NCI-H526 treated with DMSO at 0.1 percent for 48 hours (cell line): ENCODE results near the gene PACS1.

Experiments
- DNase-seq: peaks from one replicate; lab custom pipeline; 2025; lab: John Stamatoyannopoulos, UW

Gene PACS1

GRCh38 chr11:66290330-66290621 lies 220.2 kb downstream of the PACS1 start:
- no peak for DNase-seq

DNA sequence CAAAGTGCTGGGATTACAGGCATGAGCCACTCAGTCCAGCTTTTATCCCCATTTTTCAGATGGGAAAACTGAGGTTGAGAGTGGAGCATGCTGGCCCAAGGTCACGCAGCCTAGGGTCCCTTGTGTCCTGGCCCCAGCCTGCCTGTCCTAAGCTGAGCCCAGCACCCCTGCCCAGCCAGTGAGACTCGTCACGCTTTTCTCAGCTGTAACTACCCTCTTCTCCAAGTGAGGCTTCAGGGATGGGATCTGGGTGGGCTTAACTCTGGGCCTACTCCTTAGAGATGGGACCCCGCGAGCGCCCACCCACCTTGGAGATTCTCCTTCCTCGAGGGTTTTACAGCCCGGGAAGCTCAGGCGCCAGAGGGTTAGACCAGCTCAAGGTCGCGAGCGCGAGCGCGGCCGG lies 221.2 kb downstream of the PACS1 start:
- DNase-seq: no peak

DNA sequence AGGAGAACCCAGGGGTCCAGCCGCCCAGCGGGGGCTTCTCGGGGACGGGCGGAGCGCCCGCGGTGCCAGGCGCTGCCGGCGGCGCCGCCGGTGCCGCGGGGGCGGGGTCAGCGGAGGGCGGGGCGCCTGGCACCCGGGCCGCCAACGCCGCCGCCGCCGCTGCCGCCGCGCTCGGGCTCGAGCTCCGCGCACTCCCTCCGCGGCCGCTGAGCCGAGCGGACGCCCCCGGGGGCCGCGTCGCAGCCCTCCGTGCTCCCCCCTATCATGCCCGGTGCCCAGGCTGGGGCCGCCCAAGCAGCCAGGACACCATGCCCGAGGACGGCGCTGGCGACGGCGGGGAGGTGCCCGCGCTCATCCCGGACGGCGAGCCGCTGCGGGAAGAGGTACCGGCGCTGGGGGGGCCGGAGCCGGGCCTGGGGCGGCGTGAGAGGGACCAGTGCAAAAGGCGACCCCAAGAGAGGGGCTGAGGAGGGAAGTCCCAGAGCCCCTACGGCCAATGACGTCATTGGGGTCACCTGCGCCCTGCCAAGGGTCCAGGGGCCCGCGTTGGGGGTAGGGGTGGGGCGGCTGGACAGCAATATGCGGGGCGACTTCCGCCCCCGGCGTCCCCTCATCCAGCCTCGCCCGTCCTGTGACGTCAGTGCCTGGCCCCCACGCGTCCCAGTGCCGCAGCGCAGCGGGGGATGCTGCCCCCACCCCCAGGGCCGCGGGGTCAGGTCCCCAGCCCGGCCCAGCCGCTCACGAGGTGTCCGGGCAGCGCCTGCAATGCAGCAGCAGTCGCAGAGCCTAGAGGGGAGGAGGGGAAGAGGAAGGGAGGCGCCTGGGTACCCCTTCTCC lies 221.9 kb downstream of the PACS1 start, which contains the start of gene TMEM151A:
Gene TMEM151A (plus strand): TSS at position 189 of the 837 bp plus-strand sequence. CDS start 120 bp downstream, at position 309.
- no peak for DNase-seq

DNA sequence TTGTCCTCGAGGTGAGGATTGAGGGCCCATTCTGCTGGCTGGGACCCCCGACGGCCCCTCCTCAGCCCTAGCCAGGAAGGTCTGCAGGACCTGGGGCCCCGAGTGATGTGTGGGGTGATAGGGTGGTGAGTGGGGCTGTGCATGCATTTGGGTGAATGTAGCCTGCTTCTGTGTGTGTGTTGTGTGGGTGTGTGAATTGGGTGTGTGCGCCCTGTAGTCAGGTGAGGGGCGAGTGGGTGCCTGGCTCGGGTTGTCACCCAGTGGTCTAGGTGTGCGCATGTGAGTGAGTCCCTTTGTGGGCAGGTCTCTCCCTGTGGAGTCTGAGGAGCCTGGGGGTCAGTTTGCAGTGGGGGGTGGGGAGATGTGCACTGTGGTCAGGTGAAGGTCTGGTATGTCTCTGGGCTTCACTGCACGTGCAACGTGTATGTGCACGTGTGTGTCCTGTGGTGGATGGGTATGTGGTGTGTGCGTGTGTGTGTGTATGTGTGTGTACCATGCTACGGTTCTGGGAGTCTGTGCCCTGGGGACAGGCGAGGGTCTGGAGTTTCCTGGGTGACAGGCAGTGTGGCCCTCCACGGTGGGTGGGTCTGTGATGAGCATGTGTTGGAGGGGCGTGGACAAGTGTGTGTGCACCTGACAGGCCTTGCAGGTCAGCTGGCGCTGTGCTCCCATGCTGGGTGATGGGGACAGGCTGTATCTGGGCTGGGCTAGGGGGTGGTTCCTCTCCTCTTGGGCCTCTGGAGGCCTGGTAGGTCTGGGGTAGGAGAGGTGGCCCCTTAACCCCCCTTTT lies 222.7 kb downstream of the PACS1 start:
- DNase-seq: no peak

DNA sequence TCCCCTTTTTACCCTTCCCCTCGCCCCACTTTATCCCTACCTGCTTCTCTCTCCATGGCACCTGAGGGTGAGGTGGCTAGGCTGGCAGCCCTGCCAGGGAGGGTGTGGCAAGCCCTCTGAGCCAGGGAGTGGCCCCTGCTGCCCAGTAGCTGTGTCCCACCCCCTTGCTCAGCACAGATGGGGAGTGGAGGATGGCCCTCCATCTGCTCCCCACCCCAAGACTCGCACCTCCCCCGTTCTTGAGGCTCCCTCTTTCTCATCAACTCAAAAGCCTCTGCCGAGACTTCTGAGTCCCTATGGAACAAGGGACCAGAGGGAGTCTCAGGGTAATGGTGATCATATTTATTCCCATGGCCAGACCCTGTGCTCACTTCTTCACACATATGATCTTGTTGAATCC lies 223.3 kb downstream of the PACS1 start:
- DNase-seq: no peak

DNA sequence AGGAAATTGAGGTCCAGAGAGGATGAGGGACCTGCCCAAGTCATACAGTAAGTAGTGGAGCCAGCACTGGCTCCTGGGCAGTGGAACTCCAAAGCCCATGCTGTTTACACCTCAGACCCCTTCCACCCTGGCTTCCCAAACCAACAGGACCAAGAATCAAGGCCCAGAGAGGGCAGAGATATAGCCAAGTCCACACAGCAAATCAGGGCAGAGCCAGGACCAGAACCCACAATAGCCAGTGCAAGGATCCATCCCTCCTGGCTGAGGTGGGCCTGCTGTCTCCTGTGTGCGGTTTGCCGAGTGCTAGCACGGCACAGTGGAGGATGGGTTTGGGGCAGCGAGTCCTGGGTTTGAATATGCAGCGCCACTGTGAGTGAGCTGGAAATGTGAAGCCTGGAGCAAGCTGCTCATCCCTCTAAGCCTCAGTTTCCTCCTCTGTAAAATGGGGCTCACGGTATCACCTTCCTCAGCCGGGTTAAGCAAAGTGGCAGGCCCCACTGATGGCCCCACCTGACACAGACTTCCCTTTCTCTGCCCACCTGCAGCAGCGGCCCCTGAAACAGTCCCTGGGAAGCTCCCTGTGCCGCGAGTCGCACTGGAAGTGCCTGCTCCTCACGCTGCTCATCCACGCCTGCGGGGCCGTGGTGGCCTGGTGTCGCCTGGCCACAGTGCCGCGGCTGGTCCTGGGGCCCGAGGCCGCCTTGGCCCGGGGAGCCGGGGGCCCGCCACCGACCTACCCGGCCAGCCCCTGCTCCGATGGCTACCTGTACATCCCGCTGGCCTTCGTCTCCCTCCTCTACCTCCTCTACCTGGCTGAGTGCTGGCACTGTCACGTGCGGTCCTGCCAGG lies 223.9 kb downstream of the PACS1 start:
- no peak for DNase-seq
